ENCODE results near the gene EFNA4. TPM values are rescaled to one million over a fixed set of nuclear protein-coding genes. Genes with fewer than 3 reads are reported as not detected.

The EFNA4 gene
- total and polyA plus RNA-seq, 2 of the 8 experiments (the other 6 are each of a cell fraction or from before 2014, with no cell fraction given) = 21.9 to 23.9 TPM

GRCh38 chr1:155094622-155094948 is 31.0 kb downstream of the EFNA4 start:
- Histone ChIP-seq H3K27ac (ENCODE audit: low read depth, low read length) (no peak overlapping the region), H3K23me2 (ENCODE audit: low read depth, low read length) (no peaks in the 10 kb centered on the region), H3K9ac (replicated peaks in 1 of 4; ENCODE audit: extremely low read depth in 1 of 4, low read depth in 3 of 4, low read length in 3 of 4) (no peak overlapping the region), H3K79me2 (ENCODE audit: control insufficient read depth in 1 of 2, insufficient read depth in 2 of 2, low read length in 2 of 2) (no peaks in the 10 kb centered on the region), H3K56ac (replicated peaks; ENCODE audit: insufficient read length, low read depth, low read length) (no peak overlapping the region), H3K4me2 (ENCODE audit: insufficient read depth in 1 of 2, low read depth in 2 of 2, low read length in 2 of 2) (0 out of 4 replicates have a peak overlapping the region, but pooled peaks have one; percentile 19 to 30), H2BK5ac (ENCODE audit: low read depth, low read length) (no peak overlapping the region), H3K4me3 (ENCODE audit: extremely low read depth in 1 of 4, insufficient read depth in 2 of 4, low read depth in 3 of 4, low read length in 4 of 4) (no peak overlapping the region), H2BK120ac (replicated peaks; ENCODE audit: low read depth, low read length) (no peak overlapping the region), H3K4me1 (replicated peaks in 1 of 4; ENCODE audit: control insufficient read depth in 3 of 4, insufficient read depth in 4 of 4, low read length in 3 of 4) (peaks cover 0 to 10% (median 8%) of the 10 kb centered on the region in 4 experiments; a peak in 5 of 7 replicates), H2AFZ (ENCODE audit: low read length) (no peak overlapping the region), H3K27me3 (replicated peaks in 1 of 4; ENCODE audit: control insufficient read depth in 3 of 4, extremely low read depth in 1 of 4, insufficient read depth in 3 of 4, low read length in 3 of 4) (peaks cover 0 to 10% (median 2%) of the 10 kb centered on the region in 4 experiments; a peak in 2 of 7 replicates), H3K79me1 (ENCODE audit: low read depth, low read length) (no peaks in the 10 kb centered on the region), H2AK5ac (ENCODE audit: low read depth, low read length) (no peak overlapping the region), H3K18ac (ENCODE audit: extremely low read depth, low read length) (no peak overlapping the region), H3K36me3 (ENCODE audit: control insufficient read depth in 2 of 4, insufficient read depth in 4 of 4, low read length in 3 of 4) (no peaks in the 10 kb centered on the region), H3K4ac (replicated peaks; ENCODE audit: insufficient read length, low read depth, low read length) (no peak overlapping the region), H2BK12ac (ENCODE audit: low read depth, low read length) (no peak overlapping the region), H4K8ac (ENCODE audit: extremely low read depth, insufficient read depth, low read length) (no peak overlapping the region), H3K9me3 (ENCODE audit: insufficient read depth in 2 of 2, low read depth in 1 of 2, low read length in 1 of 2) (no peaks in the 10 kb centered on the region), H4K5ac (ENCODE audit: insufficient read length, low read depth, low read length) (no peak overlapping the region), H2BK15ac (ENCODE audit: low read length) (no peak overlapping the region), H3K23ac (ENCODE audit: insufficient read length) (no peak overlapping the region), H3K14ac (ENCODE audit: insufficient read length) (no peak overlapping the region), H4K91ac (replicated peaks; ENCODE audit: insufficient read length, low read length) (no peak overlapping the region), H2BK20ac (ENCODE audit: low read length) (no peak overlapping the region), H4K20me1 (replicated peaks in 1 of 2; ENCODE audit: control insufficient read depth in 1 of 2, insufficient read depth in 2 of 2, low read length in 2 of 2) (no peaks in the 10 kb centered on the region)
- POLR2A ChIA-PET (ENCODE audit: partially characterized antibody) = interaction anchor here (0.6 to 0.8 kb wide), 2 partner anchors 77 to 100 kb away, joined by 3 read pairs; no protein-coding TSS in a partner anchor
- FAIRE-seq (no peak), DNase-seq (ENCODE audit: low read depth in 1 of 2, low spot score in 2 of 2) (no peak)
- TF ChIP-seq RFX5 (IDR thresholded peaks at IDR 0.05; ENCODE audit: borderline replicate concordance, low read depth, low read length) (no peak), RBBP5 (IDR thresholded peaks at IDR 0.05; ENCODE audit: borderline replicate concordance, low read depth, low read length) (no peak)
- CTCF ChIA-PET (ENCODE audit: partially characterized antibody) = interaction anchor here (0.7 to 6.9 kb wide), 10 partner anchors 9 to 128 kb away, joined by 3 to 101 read pairs (median 5); partner anchors contain the start of gene KRTCAP2
- 87% methylated on average over 2 of the region's 2 CpGs; no CpG with 5 or more reads in 1 of the 2 experiments for WGBS, 2 experiments (ENCODE audit: extremely low coverage in 1 of 2, insufficient coverage in 1 of 2, insufficient read length in 1 of 2, insufficient replicate concordance in 2 of 2, low coverage in 1 of 2, low lambda C conversion rate in 2 of 2, missing lambda C conversion rate in 1 of 2)

All from H1 (cell line).